DOHH2 (cell line): ENCODE data around the gene KCTD21.

Experiments used
- CTCF ChIP-seq: fragments of 200-600 bp; sonication (generic); IDR thresholded peaks from one replicate; pipeline ENCODE4 v1.5.1; 2014; ENCODE audit warnings: antibody characterized with exemption, mild to moderate bottlenecking, low read depth, low read length; ENCODE audit not compliant: poor library complexity, severe bottlenecking
- EZH2phosphoT487 ChIP-seq: fragments of 200-600 bp; sonication (generic); IDR thresholded peaks from 2 replicates; pipeline ENCODE4 v1.6.1; 2017; ENCODE audit warnings: borderline replicate concordance, mild to moderate bottlenecking, antibody characterized with exemption, low read length, moderate library complexity, mixed read lengths

GRCh38 chr11:78132475-78132874, 56.0 kb downstream of the KCTD21 start:
- TF ChIP-seq CTCF: no peak
- TF ChIP-seq EZH2phosphoT487: no peak
